ENCODE results near the gene MAU2. TPM values are rescaled to one million over a fixed set of nuclear protein-coding genes. Genes with fewer than 3 reads are reported as not detected.

The MAU2 gene
- total and polyA plus RNA-seq, 5 experiments from 2014 or later = 20.3 to 172 (median 24.3) TPM

- peaks cover 16 to 59% (median 49%) of the 10 kb centered on the region in 4 donors for H3K4me1 Mint-ChIP-seq
- no peaks in the 10 kb centered on the region for H3K27me3 Mint-ChIP-seq
- ATAC-seq = no peak
Observed at GRCh38 chr19:19319732-19320360, 783 bp upstream of the MAU2 start.

DNA sequence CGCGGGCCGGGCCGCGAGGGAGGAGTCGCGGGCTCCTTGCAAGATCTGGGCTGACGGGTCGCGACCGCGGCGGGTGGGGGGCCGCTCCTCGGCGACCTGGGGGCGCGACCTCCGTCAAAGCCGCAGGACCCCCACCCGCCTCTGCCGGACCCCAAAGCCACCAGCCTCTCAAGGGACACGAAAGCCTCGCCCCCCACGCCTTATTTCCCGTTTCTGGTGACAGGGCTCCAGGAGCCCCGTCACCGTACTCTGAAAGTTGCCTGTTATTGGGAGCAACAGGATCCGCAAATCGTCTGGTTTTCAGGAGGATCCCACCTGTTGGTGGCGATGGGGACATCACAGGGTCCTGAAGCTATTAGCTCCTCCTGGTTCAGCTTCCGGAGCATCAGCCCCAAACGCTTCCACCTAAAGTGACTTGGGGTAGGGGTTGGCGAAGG lies 530 bp downstream of the MAU2 start:
- no peaks in the 10 kb centered on the region for H3K9me3 Mint-ChIP-seq
- DNase-seq (peak in 2 of 10 donors; percentile 4 to 9), ATAC-seq (no peak)
- H3K27ac Mint-ChIP-seq = peak overlapping the region; percentile 90 to 100 (median 100)
- POLR2A ChIA-PET = interaction anchor here (0.6 to 1.3 kb wide), 9 partner anchors 64 to 280 kb away, joined by 3 to 6 read pairs (median 4); partner anchors contain the start of gene NR2C2AP
- H3K4me3 Mint-ChIP-seq = peak overlapping the region; percentile 88 to 100 (median 98)
- H3K27me3 Mint-ChIP-seq = no peaks in the 10 kb centered on the region
- H3K36me3 Mint-ChIP-seq = peaks cover 5 to 30% (median 8%) of the 10 kb centered on the region in 3 donors
- H3K4me1 Mint-ChIP-seq = peaks cover 12 to 63% (median 53%) of the 10 kb centered on the region in 4 donors

More at GRCh38 chr19:19319732-19320360, 783 bp upstream of the MAU2 start:
- Mint-ChIP-seq H3K27ac (peak overlapping the region; percentile 95 to 100 (median 100)), H3K4me3 (peak overlapping the region; percentile 90 to 100 (median 98)), H3K36me3 (peaks cover 0 to 32% (median 0%) of the 10 kb centered on the region in 3 donors), H3K9me3 (no peaks in the 10 kb centered on the region)
- no peak for DNase-seq
- POLR2A ChIA-PET = interaction anchor here (1.3 to 1.5 kb wide), 2 partner anchors 66 to 86 kb away, joined by 3 to 4 read pairs; partner anchors contain the start of gene GATAD2A

DNA sequence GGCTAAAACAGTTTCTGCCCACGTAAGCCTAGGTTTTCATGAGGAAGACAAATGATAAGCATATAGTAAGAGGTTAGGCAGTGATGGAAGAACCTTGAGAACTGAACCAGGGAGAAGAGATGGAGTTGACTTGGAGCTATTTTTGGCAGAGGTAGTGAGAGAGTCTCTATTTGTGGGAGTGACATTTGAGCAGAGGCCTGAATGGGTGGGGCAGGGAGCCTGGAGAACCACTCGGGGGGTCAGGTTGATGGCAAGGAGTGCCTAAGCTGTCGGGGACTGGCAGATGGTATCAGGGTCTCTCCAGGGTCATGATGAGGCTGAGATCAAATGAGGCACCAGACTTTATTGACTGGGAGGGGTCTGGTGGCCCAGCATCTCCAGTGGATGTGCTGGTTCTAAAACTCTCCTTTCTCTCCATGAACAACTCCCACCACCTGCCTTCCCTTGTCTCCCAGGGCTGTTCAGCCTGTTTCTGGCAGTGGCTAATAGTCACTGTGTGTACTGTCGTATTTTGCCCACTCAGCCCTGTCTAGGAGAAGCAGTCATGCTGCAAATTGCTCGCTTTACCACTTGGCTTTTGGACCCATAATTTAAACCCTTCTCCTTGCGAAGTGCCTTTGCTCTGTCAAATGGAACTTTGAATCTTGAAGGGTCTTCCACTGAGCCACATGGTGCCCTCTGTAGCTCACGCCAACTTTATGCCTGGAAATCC lies 3.6 kb downstream of the MAU2 start:
- H3K27me3 Mint-ChIP-seq = no peaks in the 10 kb centered on the region
- no peaks in the 10 kb centered on the region for H3K9me3 Mint-ChIP-seq
- H3K36me3 Mint-ChIP-seq = peaks cover 5 to 46% (median 10%) of the 10 kb centered on the region in 3 donors
- ATAC-seq = no peak
- no peak for DNase-seq
- POLR2A ChIA-PET = interaction anchor here (1.7 kb wide), 1 partner anchor 9 kb away, joined by 5 read pairs; no protein-coding TSS in a partner anchor
- H3K4me3 Mint-ChIP-seq = peak overlapping the region in 9 of 10 donors; percentile 0 to 71 (median 36)
- H3K27ac Mint-ChIP-seq = peak overlapping the region; percentile 24 to 85 (median 62)
- H3K4me1 Mint-ChIP-seq = peaks cover 18 to 66% (median 53%) of the 10 kb centered on the region in 4 donors

- Mint-ChIP-seq H3K4me1 (peaks cover 17 to 47% (median 42%) of the 10 kb centered on the region in 4 donors), H3K36me3 (peaks cover 5 to 72% (median 10%) of the 10 kb centered on the region in 3 donors), H3K27me3 (no peaks in the 10 kb centered on the region), H3K4me3 (peak overlapping the region in 1 of 10 donors; percentile 41), H3K9me3 (no peaks in the 10 kb centered on the region), H3K27ac (peak overlapping the region in 3 of 10 donors; percentile 54 to 69 (median 56))
- POLR2A ChIA-PET = no interaction called here
- no peak for DNase-seq
- ATAC-seq = no peak
Observed at GRCh38 chr19:19327672-19328071, 7.0 kb downstream of the MAU2 start.

GRCh38 chr19:19329126-19329525 lies 8.5 kb downstream of the MAU2 start:
- H3K9me3 Mint-ChIP-seq = no peaks in the 10 kb centered on the region
- H3K4me1 Mint-ChIP-seq = peaks cover 13 to 38% (median 37%) of the 10 kb centered on the region in 4 donors
- H3K27ac Mint-ChIP-seq = peak overlapping the region; percentile 12 to 87 (median 57)
- no peak for DNase-seq
- no peaks in the 10 kb centered on the region for H3K27me3 Mint-ChIP-seq
- peaks cover 5 to 71% (median 10%) of the 10 kb centered on the region in 3 donors for H3K36me3 Mint-ChIP-seq
- peak overlapping the region in 3 of 10 donors; percentile 0 to 25 (median 20) for H3K4me3 Mint-ChIP-seq
- ATAC-seq = no peak
- POLR2A ChIA-PET = interaction anchor here (1.1 kb wide), 1 partner anchor 9 kb away, joined by 3 read pairs; no protein-coding TSS in a partner anchor

GRCh38 chr19:19334063-19334988 lies 13.7 kb downstream of the MAU2 start:
- peak overlapping the region in 2 of 10 donors; percentile 48 to 65 for H3K27ac Mint-ChIP-seq
- POLR2A ChIA-PET = interaction anchor here (1.3 to 1.6 kb wide), 2 partner anchors 10 to 17 kb away, joined by 4 to 5 read pairs; no protein-coding TSS in a partner anchor

DNA sequence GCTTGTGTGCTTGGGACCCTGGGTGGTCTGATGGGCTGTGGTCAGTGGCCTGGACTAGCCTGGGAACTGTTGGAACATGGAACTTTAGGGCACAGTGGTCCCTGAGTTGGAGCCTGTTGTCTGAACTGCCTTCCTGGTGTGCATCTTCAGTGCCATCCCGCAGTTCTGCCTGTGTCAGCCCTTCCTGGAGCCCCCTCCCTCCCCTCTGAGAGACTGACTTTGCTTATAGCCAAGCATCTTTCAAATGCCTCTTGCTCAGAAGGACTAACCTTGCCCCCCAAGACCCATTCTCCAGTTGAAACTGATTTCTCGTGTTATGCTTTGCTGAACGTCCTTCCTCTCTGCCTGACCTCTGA lies 14.3 kb downstream of the MAU2 start:
- no peaks in the 10 kb centered on the region for H3K9me3 Mint-ChIP-seq
- peak overlapping the region in 4 of 10 donors; percentile 41 to 94 (median 68) for H3K27ac Mint-ChIP-seq
- no peak overlapping the region for H3K4me3 Mint-ChIP-seq
- H3K27me3 Mint-ChIP-seq = no peaks in the 10 kb centered on the region
- POLR2A ChIA-PET = no interaction called here
- DNase-seq (no peak), ATAC-seq (no peak)
- peaks cover 0 to 70% (median 3%) of the 10 kb centered on the region in 3 donors for H3K36me3 Mint-ChIP-seq
- H3K4me1 Mint-ChIP-seq = peaks cover 0 to 16% (median 2%) of the 10 kb centered on the region in 4 donors

More at GRCh38 chr19:19334063-19334988, 13.7 kb downstream of the MAU2 start:
- peaks cover 0 to 71% (median 3%) of the 10 kb centered on the region in 3 donors for H3K36me3 Mint-ChIP-seq
- no peaks in the 10 kb centered on the region for H3K27me3 Mint-ChIP-seq
- DNase-seq (no peak), ATAC-seq (no peak)
- H3K9me3 Mint-ChIP-seq = no peaks in the 10 kb centered on the region
- H3K4me1 Mint-ChIP-seq = peaks cover 2 to 18% (median 4%) of the 10 kb centered on the region in 4 donors
- no peak overlapping the region for H3K4me3 Mint-ChIP-seq

DNA sequence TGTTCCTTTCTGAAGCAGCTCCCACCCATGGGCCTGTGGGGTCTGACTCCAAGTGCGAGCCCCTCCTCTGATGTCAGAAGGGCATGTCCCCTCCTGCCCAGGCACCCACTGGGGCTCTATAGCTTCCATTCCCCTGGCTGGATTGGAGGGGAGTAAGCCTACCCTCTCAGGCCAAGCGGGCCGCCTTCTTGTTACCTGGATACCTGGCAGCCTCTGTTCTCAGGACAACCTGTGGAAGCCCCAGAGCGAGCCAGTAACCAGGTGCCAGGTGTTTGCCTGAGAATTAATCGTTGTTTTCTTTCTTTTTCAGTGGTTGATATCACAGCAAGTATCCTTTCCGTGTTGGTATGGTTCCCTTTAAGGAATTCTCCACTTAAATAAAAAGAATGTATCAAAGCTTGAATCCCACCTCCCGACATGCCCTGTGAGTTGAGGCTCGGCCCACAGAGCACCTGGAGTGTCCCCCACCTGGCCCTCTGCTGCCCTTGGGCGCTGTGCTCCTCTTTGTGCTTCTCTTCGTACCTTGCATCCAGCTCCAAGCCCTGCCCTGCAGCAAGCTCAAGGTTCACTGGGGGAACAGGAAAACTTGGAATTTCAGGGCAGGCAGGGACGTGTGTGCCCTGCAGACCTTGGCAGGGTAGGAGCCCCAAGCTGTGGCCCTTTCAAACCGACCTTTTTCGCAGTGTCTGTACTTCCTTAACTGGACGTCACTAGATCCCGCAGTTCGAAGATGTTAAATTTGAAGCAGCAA lies 15.0 kb downstream of the MAU2 start:
- ATAC-seq = no peak
- H3K27me3 Mint-ChIP-seq = no peaks in the 10 kb centered on the region
- H3K27ac Mint-ChIP-seq = peak overlapping the region in 5 of 10 donors; percentile 17 to 94 (median 67)
- no peak overlapping the region for H3K4me3 Mint-ChIP-seq
- H3K36me3 Mint-ChIP-seq = peaks cover 0 to 67% (median 3%) of the 10 kb centered on the region in 3 donors
- peaks cover 0 to 16% (median 2%) of the 10 kb centered on the region in 4 donors for H3K4me1 Mint-ChIP-seq
- POLR2A ChIA-PET = no interaction called here
- H3K9me3 Mint-ChIP-seq = no peaks in the 10 kb centered on the region
- no peak for DNase-seq

GRCh38 chr19:19336597-19336996 lies 16.0 kb downstream of the MAU2 start:
- Mint-ChIP-seq H3K27me3 (no peaks in the 10 kb centered on the region), H3K4me3 (no peak overlapping the region), H3K9me3 (no peaks in the 10 kb centered on the region), H3K27ac (peak overlapping the region in 1 of 10 donors; percentile 31), H3K36me3 (peaks cover 0 to 62% (median 3%) of the 10 kb centered on the region in 3 donors), H3K4me1 (peaks cover 0 to 16% (median 1%) of the 10 kb centered on the region in 4 donors)
- ATAC-seq = no peak
- DNase-seq = no peak
- POLR2A ChIA-PET = interaction anchor here (0.6 kb wide), 1 partner anchor 11 kb away, joined by 3 read pairs; no protein-coding TSS in a partner anchor

- ATAC-seq = no peak
- Mint-ChIP-seq H3K4me1 (peaks cover 0 to 16% (median 1%) of the 10 kb centered on the region in 4 donors), H3K27me3 (no peaks in the 10 kb centered on the region), H3K4me3 (no peak overlapping the region), H3K27ac (no peak overlapping the region), H3K36me3 (peaks cover 0 to 63% (median 3%) of the 10 kb centered on the region in 3 donors), H3K9me3 (no peaks in the 10 kb centered on the region)
- no peak for DNase-seq
- POLR2A ChIA-PET = interaction anchor here (0.6 kb wide), 2 partner anchors 10 to 742 kb away, joined by 3 to 4 read pairs; no protein-coding TSS in a partner anchor
Observed at GRCh38 chr19:19337120-19337519, 16.5 kb downstream of the MAU2 start.

- POLR2A ChIA-PET = interaction anchor here (0.6 kb wide), 1 partner anchor 9 kb away, joined by 3 read pairs; no protein-coding TSS in a partner anchor
- Mint-ChIP-seq H3K4me3 (no peak overlapping the region), H3K9me3 (no peaks in the 10 kb centered on the region), H3K36me3 (peaks cover 0 to 63% (median 3%) of the 10 kb centered on the region in 3 donors), H3K27ac (peak overlapping the region in 4 of 10 donors; percentile 14 to 75 (median 50)), H3K27me3 (no peaks in the 10 kb centered on the region), H3K4me1 (peaks cover 0 to 16% (median 1%) of the 10 kb centered on the region in 4 donors)
- DNase-seq = no peak
- ATAC-seq = no peak
Observed at GRCh38 chr19:19338082-19338481, 17.5 kb downstream of the MAU2 start.
